Tibial artery (tissue), 4 donors: ENCODE results near the gene MED10.

Experiments
- DNase-seq, 2 donors: peaks; one replicate each; pipeline ENCODE4 v3.0.0-alpha.2; 2019
- H3K27ac ChIP-seq, 2 donors: fragments of 200-600 bp; sonication (generic) in 1 of 2; 1 replicate in 1 of 2; 2 replicates in 1 of 2; pipeline ENCODE4 v1.5.1; 2018 to 2019; ENCODE audit warnings: mild to moderate bottlenecking in 1 of 2
- H3K27me3 ChIP-seq, 2 donors: fragments of 200-600 bp; sonication (generic) in 1 of 2; one replicate each; pipeline versions ENCODE4 v1.5.1 to v1.6.0; 2016 to 2019
- H3K36me3 ChIP-seq, 3 donors: fragments of 200-600 bp; sonication (generic) in 2 of 3; one replicate each; pipeline ENCODE4 v1.5.1; 2016 to 2019; ENCODE audit warnings: mild to moderate bottlenecking in 2 of 3
- H3K4me1 ChIP-seq, 4 donors: fragments of 200-600 bp; sonication (generic) in 2 of 4; 1 replicate in 3 of 4; 2 replicates in 1 of 4; pipeline ENCODE4 v1.5.1; 2016 to 2019
- H3K4me3 ChIP-seq, 2 donors: fragments of 200-600 bp; sonication (generic) in 1 of 2; 1 replicate in 1 of 2; 2 replicates in 1 of 2; pipeline ENCODE4 v1.5.1; 2018 to 2019; ENCODE audit warnings: mild to moderate bottlenecking in 2 of 2
- H3K9me3 ChIP-seq, 3 donors: fragments of 200-600 bp; sonication (generic) in 1 of 3; one replicate each; pipeline ENCODE4 v1.5.1; 2016 to 2019
- intact Hi-C: fragments of 100-400 bp; cut with DNase I; formaldehyde crosslinking; loops from one replicate; pipeline ENCODE4 v1.15.0; 2023; ENCODE audit warnings: low total_unique reads
- TF ChIP-seq, protein P1 (sequence below), 2 experiments: fragments of 200-600 bp in 1 of 2; fragments of 450-650 bp in 1 of 2; IDR thresholded peaks; one replicate each; pipeline ENCODE4 v1.5.1; 2017 to 2019; ENCODE audit warnings: antibody characterized with exemption in 2 of 2, mild to moderate bottlenecking in 1 of 2, moderate library complexity in 1 of 2

MED10 gene

DNA sequence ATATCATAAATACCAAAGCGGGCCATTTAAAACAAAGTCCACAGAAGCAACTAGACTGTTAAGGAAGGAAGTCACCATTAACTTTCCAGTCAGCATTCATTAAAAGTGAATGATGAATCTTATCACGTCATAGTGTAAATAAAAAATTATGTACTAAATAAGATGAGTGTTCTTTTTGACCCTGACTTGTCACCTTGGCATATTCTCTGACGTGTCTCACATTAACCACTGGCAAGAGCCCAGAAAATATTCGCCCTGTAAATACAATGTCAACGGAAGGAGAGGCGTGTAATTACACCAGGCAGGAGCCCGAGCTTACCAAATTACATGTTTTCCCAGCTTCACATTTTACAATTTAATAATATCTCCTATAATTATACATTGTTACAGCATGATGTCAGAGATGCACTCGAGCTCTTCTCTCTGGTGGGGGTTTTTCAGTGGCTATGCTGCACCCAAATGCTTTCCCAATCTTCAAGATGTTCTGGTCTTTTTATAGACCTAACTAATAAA lies 41.0 kb upstream of the MED10 start:
- intact Hi-C loops, result no loop called here
- no peaks in the 10 kb centered on the region for H3K36me3 ChIP-seq
- TF ChIP-seq, protein P1, sequence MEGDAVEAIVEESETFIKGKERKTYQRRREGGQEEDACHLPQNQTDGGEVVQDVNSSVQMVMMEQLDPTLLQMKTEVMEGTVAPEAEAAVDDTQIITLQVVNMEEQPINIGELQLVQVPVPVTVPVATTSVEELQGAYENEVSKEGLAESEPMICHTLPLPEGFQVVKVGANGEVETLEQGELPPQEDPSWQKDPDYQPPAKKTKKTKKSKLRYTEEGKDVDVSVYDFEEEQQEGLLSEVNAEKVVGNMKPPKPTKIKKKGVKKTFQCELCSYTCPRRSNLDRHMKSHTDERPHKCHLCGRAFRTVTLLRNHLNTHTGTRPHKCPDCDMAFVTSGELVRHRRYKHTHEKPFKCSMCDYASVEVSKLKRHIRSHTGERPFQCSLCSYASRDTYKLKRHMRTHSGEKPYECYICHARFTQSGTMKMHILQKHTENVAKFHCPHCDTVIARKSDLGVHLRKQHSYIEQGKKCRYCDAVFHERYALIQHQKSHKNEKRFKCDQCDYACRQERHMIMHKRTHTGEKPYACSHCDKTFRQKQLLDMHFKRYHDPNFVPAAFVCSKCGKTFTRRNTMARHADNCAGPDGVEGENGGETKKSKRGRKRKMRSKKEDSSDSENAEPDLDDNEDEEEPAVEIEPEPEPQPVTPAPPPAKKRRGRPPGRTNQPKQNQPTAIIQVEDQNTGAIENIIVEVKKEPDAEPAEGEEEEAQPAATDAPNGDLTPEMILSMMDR (IDR thresholded peaks at IDR 0.05), result no peak
- no peak overlapping the region for H3K27ac ChIP-seq
- no peak for DNase-seq
- no peak overlapping the region for H3K4me3 ChIP-seq
- no peaks in the 10 kb centered on the region for H3K9me3 ChIP-seq
- H3K27me3 ChIP-seq, result peaks cover 0 to 2% of the 10 kb centered on the region in 2 donors
- peaks cover 0 to 16% (median 8%) of the 10 kb centered on the region in 4 donors for H3K4me1 ChIP-seq

DNA sequence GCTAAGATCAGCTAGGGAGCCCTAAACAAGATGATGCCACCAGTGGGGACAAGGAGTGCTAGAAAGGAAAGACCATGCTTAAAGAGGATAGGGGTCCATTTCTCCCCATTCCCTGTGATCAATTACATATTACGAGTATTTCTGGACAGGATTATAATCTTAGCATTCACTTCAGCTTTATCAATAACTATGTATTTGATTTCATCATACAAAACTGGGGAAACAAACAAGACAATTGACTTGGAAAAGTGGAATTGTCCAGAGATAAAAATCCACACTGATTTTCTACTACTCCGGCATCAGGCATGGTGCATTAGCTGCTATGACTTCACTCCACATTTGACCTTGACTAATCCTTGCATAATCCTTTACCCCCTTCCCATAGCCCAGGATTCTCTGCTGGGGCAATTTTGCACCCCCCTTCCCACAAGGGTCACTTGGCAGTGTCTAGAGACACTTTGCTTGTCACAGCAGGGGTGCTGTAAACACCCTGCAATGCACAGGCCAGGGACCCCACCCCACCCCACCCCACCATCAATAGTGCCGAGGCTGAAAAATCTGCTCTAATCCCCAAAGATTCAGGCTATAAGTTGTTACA lies 40.4 kb upstream of the MED10 start:
- TF ChIP-seq, protein P1 (IDR thresholded peaks at IDR 0.05), result no peak
- Histone ChIP-seq H3K36me3 (no peaks in the 10 kb centered on the region), H3K4me1 (peaks cover 0 to 16% (median 8%) of the 10 kb centered on the region in 4 donors), H3K9me3 (no peaks in the 10 kb centered on the region), H3K27ac (no peak overlapping the region), H3K27me3 (peaks cover 0 to 2% of the 10 kb centered on the region in 2 donors), H3K4me3 (no peak overlapping the region)
- DNase-seq, result no peak
- intact Hi-C loops, result no loop called here

DNA sequence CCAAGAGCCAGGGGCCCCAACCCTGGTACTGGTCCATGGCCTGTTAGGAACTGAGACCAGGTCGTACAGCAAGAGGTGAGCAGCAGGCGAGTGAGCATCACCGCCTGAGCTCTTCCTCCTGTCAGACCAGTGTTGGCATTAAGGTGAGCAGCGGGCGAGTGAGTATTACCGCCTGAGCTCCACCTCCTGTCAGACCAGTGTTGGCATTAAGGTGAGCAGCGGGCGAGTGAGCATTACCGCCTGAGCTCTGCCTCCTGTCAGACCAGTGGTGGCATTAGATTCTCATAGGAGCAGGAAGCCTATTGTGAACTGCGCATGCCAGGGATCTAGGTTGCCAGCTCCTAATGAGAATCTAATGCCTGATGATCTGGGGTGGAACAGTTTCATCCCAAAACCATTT lies 39.3 kb upstream of the MED10 start:
- Histone ChIP-seq H3K4me1 (peaks cover 0 to 16% (median 8%) of the 10 kb centered on the region in 4 donors), H3K36me3 (no peaks in the 10 kb centered on the region), H3K27me3 (peaks cover 0 to 2% of the 10 kb centered on the region in 2 donors), H3K27ac (no peak overlapping the region), H3K4me3 (no peak overlapping the region), H3K9me3 (no peaks in the 10 kb centered on the region)
- TF ChIP-seq, protein P1 (IDR thresholded peaks at IDR 0.05), result no peak
- intact Hi-C loops, result no loop called here
- no peak for DNase-seq

DNA sequence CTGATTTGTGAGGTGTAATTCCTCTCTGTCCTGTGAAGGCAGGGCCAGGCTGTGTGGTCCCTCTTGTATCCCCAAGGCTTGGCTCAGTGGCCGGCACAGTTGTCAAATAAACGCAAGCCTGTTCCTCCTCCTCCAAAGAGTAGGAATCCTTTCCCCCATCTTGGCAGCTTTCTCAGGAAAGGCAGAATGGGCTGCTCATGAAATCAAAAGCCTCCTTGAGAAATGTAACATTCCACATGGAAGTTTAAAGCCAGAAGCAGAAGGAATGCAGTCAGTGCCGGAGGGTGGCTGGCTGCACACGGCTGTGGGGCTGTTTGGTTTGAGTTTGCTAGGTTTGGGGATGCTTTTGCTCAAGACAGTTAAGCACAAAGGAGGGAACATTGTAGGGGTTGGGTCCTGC lies 34.5 kb upstream of the MED10 start:
- H3K27ac ChIP-seq, result no peak overlapping the region
- H3K4me1 ChIP-seq, result no peaks in the 10 kb centered on the region
- H3K9me3 ChIP-seq, result no peaks in the 10 kb centered on the region
- no peak for DNase-seq
- H3K36me3 ChIP-seq, result no peaks in the 10 kb centered on the region
- peaks cover 0 to 12% of the 10 kb centered on the region in 2 donors for H3K27me3 ChIP-seq
- H3K4me3 ChIP-seq, result no peak overlapping the region
- TF ChIP-seq, protein P1 (IDR thresholded peaks at IDR 0.05), result no peak
- intact Hi-C loops, result no loop called here

DNA sequence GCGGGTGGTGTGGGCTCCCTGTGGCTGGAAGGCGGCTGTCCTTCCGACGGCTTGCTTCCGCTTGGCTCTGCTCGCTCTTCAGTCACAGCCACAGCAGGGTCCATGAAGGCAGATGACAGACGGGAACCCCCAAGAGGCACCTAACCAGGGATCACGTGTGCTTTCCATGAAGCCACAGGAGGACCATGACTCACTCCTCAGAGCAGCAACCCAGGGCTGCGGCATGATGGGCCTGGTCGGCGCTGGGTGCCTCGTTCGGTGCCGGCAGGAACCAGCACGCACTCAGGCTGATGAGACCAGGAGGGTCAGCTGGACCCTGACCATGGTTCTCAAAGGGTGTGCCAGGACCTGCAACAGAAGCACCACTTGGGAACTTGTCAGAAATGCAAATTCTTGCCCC lies 32.8 kb upstream of the MED10 start:
- Histone ChIP-seq H3K27ac (no peak overlapping the region), H3K4me1 (no peaks in the 10 kb centered on the region), H3K36me3 (no peaks in the 10 kb centered on the region), H3K27me3 (peaks cover 0 to 16% of the 10 kb centered on the region in 2 donors), H3K4me3 (no peak overlapping the region), H3K9me3 (no peaks in the 10 kb centered on the region)
- TF ChIP-seq, protein P1 (IDR thresholded peaks at IDR 0.05), result no peak
- no peak for DNase-seq
- intact Hi-C loops, result no loop called here
